PC-9 (cell line): ENCODE data around the gene DOLPP1. TPM values are rescaled to one million over a fixed set of nuclear protein-coding genes. Genes with fewer than 3 reads are reported as not detected.
"Not testable (repeated sequence)": the region's sequence is repeated elsewhere in the genome, so short reads cannot be mapped to it uniquely, and the experiment has no call there.

ENCODE experiments used
- BruUV-seq: library from RNA; stranded (reverse); fragments of 400-500 nt; replicated peaks from 2 replicates; lab custom pipeline; 2021; lab: Mats Ljungman, UMichigan
- CTCF ChIA-PET: fragments of 300-600 bp; sonication (Branson Sonifier 250); formaldehyde crosslinking; loops from one replicate; lab custom pipeline; 2022; ENCODE audit warnings: antibody characterized with exemption; lab: Charles Lee
- POLR2A ChIA-PET: fragments of 300-600 bp; sonication (Branson Sonifier 250); formaldehyde crosslinking; loops from one replicate; lab custom pipeline; 2022; ENCODE audit warnings: antibody characterized with exemption; ENCODE audit not compliant: unreplicated experiment; lab: Charles Lee
- DNase-seq, 2 experiments: peaks; one replicate each; pipeline versions ENCODE4 v3.0.0 to v3.0.0-alpha.2; 2015 to 2022; ENCODE audit warnings: mixed read lengths in 1 of 2
- H2AFZ ChIP-seq: fragments of 200-600 bp; sonication (generic); 2 replicates; pipeline ENCODE4 v1.8.1; 2017; ENCODE audit warnings: antibody characterized with exemption
- H3F3A ChIP-seq: fragments of 200-600 bp; sonication (generic); 2 replicates; pipeline ENCODE4 v1.8.1; 2017; ENCODE audit warnings: antibody characterized with exemption, mild to moderate bottlenecking, low read depth; ENCODE audit not compliant: insufficient read depth
- H3K27ac ChIP-seq: fragments of 200-600 bp; sonication (generic); 2 replicates; pipeline ENCODE4 v1.6.1; 2016; ENCODE audit warnings: mixed run types
- H3K27me3 ChIP-seq: fragments of 200-600 bp; sonication (generic); 2 replicates; pipeline ENCODE4 v1.6.1; 2016; ENCODE audit warnings: low read depth, mixed run types; ENCODE audit not compliant: insufficient read depth
- H3K36me3 ChIP-seq: fragments of 200-600 bp; sonication (generic); 2 replicates; pipeline ENCODE4 v1.6.1; 2016; ENCODE audit warnings: low read depth, mixed run types
- H3K4me1 ChIP-seq: fragments of 200-600 bp; sonication (generic); replicated peaks from 2 replicates; pipeline ENCODE4 v1.6.1; 2016; ENCODE audit warnings: mixed run types; ENCODE audit not compliant: insufficient read depth
- H3K4me2 ChIP-seq: fragments of 200-600 bp; sonication (generic); 2 replicates; pipeline ENCODE4 v1.6.1; 2017; ENCODE audit warnings: mixed run types
- H3K4me3 ChIP-seq: fragments of 200-600 bp; sonication (generic); 2 replicates; pipeline ENCODE4 v1.6.1; 2016; ENCODE audit warnings: mixed run types
- H3K79me2 ChIP-seq: fragments of 200-600 bp; sonication (generic); 2 replicates; pipeline ENCODE4 v1.6.1; 2017; ENCODE audit warnings: low read depth, mixed run types
- H3K9me2 ChIP-seq: fragments of 200-600 bp; sonication (generic); 2 replicates; pipeline ENCODE4 v1.8.1; 2017; ENCODE audit warnings: mild to moderate bottlenecking; ENCODE audit not compliant: insufficient read depth
- H3K9me3 ChIP-seq: fragments of 200-600 bp; sonication (generic); 2 replicates; pipeline ENCODE4 v1.8.1; 2016; ENCODE audit warnings: low read depth; ENCODE audit not compliant: insufficient read depth
- H4K20me1 ChIP-seq: fragments of 200-600 bp; sonication (generic); 2 replicates; pipeline ENCODE4 v1.8.1; 2017; ENCODE audit not compliant: insufficient read depth
- EZH2 ChIP-seq: fragments of 200-600 bp; sonication (generic); IDR thresholded peaks from 2 replicates; pipeline ENCODE4 v1.8.0; 2017; ENCODE audit warnings: antibody characterized with exemption, low read depth
- intact Hi-C: fragments of 100-400 bp; cut with micrococcal nuclease; formaldehyde crosslinking; loops from one replicate; pipeline ENCODE4 v1.10.0; 2022; ENCODE audit not compliant: unreplicated experiment
- total RNA-seq: library from RNA; stranded (reverse); gene quantifications from 2 replicates; pipeline ENCODE4 v1.2.3, GENCODE V29; 2021
- TF ChIP-seq, protein P1 (sequence below): fragments of 200-600 bp; sonication (generic); conservative IDR thresholded peaks from 2 replicates; pipeline ENCODE4 v1.6.1; 2017; ENCODE audit warnings: mixed run types, antibody characterized with exemption, mild to moderate bottlenecking, moderate library complexity

The DOLPP1 gene
- total RNA-seq, 1 experiment from 2014 or later: 24.4 TPM

DNA sequence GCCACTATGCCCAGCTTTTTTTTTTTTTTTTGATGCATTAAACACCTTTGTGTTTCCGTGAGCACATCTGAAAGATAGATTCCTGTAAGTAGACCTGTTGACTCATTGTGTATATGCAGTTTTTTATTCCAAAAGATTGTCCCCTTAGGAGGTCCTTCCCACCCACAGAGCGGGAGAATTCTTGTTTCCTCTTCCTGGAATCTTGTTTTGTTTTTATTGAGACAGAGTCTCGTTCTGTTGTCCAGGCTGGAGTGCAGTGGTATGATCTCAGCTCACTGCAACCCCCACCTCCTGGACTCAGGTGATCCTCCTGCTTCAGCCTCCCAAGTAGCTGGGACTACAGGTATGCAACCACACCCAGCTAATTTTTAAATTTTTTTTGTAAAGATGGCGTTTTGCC, 37.9 kb downstream of the DOLPP1 start:
- no TSS peak for BruUV-seq
- no peaks in the 10 kb centered on the region for H4K20me1 ChIP-seq
- H3K9me3 ChIP-seq: no peaks in the 10 kb centered on the region
- intact Hi-C loops: no loop called here
- no peak for DNase-seq
- H3K4me1 ChIP-seq: peaks cover 11% of the 10 kb centered on the region; the same call in 1 of the 2 replicates
- H3K27me3 ChIP-seq: no peaks in the 10 kb centered on the region
- H3K4me2 ChIP-seq: no peak overlapping the region
- H3K4me3 ChIP-seq: no peak overlapping the region
- no peaks in the 10 kb centered on the region for H3K36me3 ChIP-seq
- TF ChIP-seq EZH2: no peak
- TF ChIP-seq, protein P1, sequence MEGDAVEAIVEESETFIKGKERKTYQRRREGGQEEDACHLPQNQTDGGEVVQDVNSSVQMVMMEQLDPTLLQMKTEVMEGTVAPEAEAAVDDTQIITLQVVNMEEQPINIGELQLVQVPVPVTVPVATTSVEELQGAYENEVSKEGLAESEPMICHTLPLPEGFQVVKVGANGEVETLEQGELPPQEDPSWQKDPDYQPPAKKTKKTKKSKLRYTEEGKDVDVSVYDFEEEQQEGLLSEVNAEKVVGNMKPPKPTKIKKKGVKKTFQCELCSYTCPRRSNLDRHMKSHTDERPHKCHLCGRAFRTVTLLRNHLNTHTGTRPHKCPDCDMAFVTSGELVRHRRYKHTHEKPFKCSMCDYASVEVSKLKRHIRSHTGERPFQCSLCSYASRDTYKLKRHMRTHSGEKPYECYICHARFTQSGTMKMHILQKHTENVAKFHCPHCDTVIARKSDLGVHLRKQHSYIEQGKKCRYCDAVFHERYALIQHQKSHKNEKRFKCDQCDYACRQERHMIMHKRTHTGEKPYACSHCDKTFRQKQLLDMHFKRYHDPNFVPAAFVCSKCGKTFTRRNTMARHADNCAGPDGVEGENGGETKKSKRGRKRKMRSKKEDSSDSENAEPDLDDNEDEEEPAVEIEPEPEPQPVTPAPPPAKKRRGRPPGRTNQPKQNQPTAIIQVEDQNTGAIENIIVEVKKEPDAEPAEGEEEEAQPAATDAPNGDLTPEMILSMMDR: no peak
- H2AFZ ChIP-seq: no peak overlapping the region
- ChIA-PET POLR2A (no interaction called here), CTCF (interaction anchor here (0.6 to 0.7 kb wide), 4 partner anchors 13 to 505 kb away, joined by 3 to 4 read pairs (median 3); no protein-coding TSS in a partner anchor)
- H3K9me2 ChIP-seq: no peaks in the 10 kb centered on the region
- peaks cover 44% of the 10 kb centered on the region for H3K79me2 ChIP-seq
- H3K27ac ChIP-seq: peak overlapping the region; percentile 16; the same call in 1 of the 2 replicates
- peaks cover 18% of the 10 kb centered on the region; the same call in 1 of the 2 replicates for H3F3A ChIP-seq

- Histone ChIP-seq H4K20me1 (no peaks in the 10 kb centered on the region), H3K27ac (no peak overlapping the region), H3K4me2 (no peak overlapping the region), H3K9me2 (no peaks in the 10 kb centered on the region), H3K27me3 (no peaks in the 10 kb centered on the region), H3K4me1 (peaks cover 17% of the 10 kb centered on the region), H3F3A (peaks cover 13% of the 10 kb centered on the region), H3K4me3 (no peak overlapping the region), H3K79me2 (peaks cover 19% of the 10 kb centered on the region), H2AFZ (no peak overlapping the region), H3K9me3 (no peaks in the 10 kb centered on the region), H3K36me3 (no peaks in the 10 kb centered on the region)
- DNase-seq: no peak
- BruUV-seq: no TSS peak
- ChIA-PET CTCF (no interaction called here), POLR2A (no interaction called here)
- intact Hi-C loops: no loop called here
- TF ChIP-seq EZH2: no peak
- TF ChIP-seq, protein P1: no peak
Observed at GRCh38 chr9:129121483-129121882, 40.6 kb downstream of the DOLPP1 start.

- H3K4me2 ChIP-seq: no peak overlapping the region
- intact Hi-C loops: no loop called here
- peaks cover 12% of the 10 kb centered on the region for H3K79me2 ChIP-seq
- H3K27me3 ChIP-seq: no peaks in the 10 kb centered on the region
- no peak overlapping the region for H2AFZ ChIP-seq
- DNase-seq: no peak
- CTCF ChIA-PET: interaction anchor here (0.6 kb wide), 2 partner anchors 373 to 518 kb away, joined by 4 to 6 read pairs; no protein-coding TSS in a partner anchor
- no TSS peak for BruUV-seq
- TF ChIP-seq, protein P1: no peak
- no peak for TF ChIP-seq EZH2
- H3K9me3 ChIP-seq: no peaks in the 10 kb centered on the region
- H4K20me1 ChIP-seq: no peaks in the 10 kb centered on the region
- H3F3A ChIP-seq: peaks cover 13% of the 10 kb centered on the region
- H3K9me2 ChIP-seq: no peaks in the 10 kb centered on the region
- POLR2A ChIA-PET: no interaction called here
- H3K4me1 ChIP-seq: peaks cover 17% of the 10 kb centered on the region
- H3K36me3 ChIP-seq: no peaks in the 10 kb centered on the region
- H3K27ac ChIP-seq: no peak overlapping the region
- no peak overlapping the region for H3K4me3 ChIP-seq
Observed at GRCh38 chr9:129122133-129122532, 41.2 kb downstream of the DOLPP1 start.

GRCh38 chr9:129122976-129123375, 42.1 kb downstream of the DOLPP1 start:
- H3K27ac ChIP-seq, H4K20me1 ChIP-seq, H3K4me2 ChIP-seq, H3K36me3 ChIP-seq, DNase-seq, H3K4me3 ChIP-seq, H3K9me3 ChIP-seq, intact Hi-C loops, H3K27me3 ChIP-seq, POLR2A ChIA-PET, H3K9me2 ChIP-seq, BruUV-seq, H2AFZ ChIP-seq, H3K79me2 ChIP-seq: not testable (repeated sequence)
- CTCF ChIA-PET: interaction anchor here (0.6 kb wide), 2 partner anchors 372 to 517 kb away, joined by 4 to 6 read pairs; no protein-coding TSS in a partner anchor
- Histone ChIP-seq H3K4me1 (peaks cover 17% of the 10 kb centered on the region), H3F3A (peaks cover 13% of the 10 kb centered on the region)
